ENCODE results near the gene ABHD2.

- TF ChIP-seq POLR2A (IDR thresholded peaks at IDR 0.05), result no peak
- TF ChIP-seq CTCF (IDR thresholded peaks at IDR 0.05 in 4 of 5, conservative IDR thresholded peaks at IDR 0.05 in 1 of 5), result no peak
Measured at GRCh38 chr15:89068325-89068784, 19.9 kb upstream of the ABHD2 start.

All from gastrocnemius medialis (tissue), 4 donors.